ENCODE data around the gene ZDHHC19. TPM values are rescaled to one million over a fixed set of nuclear protein-coding genes. Genes with fewer than 3 reads are reported as not detected.
"Not testable (repeated sequence)": the region's sequence is repeated elsewhere in the genome, so short reads cannot be mapped to it uniquely, and the experiment has no call there.

Gene ZDHHC19
- polyA plus RNA-seq, 4 donors: 0.22 to 0.32 (median 0.29) TPM; not detected in 1

GRCh38 chr3:196205442-196206205, 5.6 kb downstream of the ZDHHC19 start:
- DNase-seq (ENCODE audit: low read depth in 4 of 4, low spot score in 2 of 4): not testable (repeated sequence)

- no peak for DNase-seq (ENCODE audit: low read depth in 4 of 4, low spot score in 2 of 4)
Observed at GRCh38 chr3:196203846-196204245, 7.4 kb downstream of the ZDHHC19 start.

- no peak for DNase-seq (ENCODE audit: low read depth in 4 of 4, low spot score in 2 of 4)
Observed at GRCh38 chr3:196202516-196202970, 8.7 kb downstream of the ZDHHC19 start.

GRCh38 chr3:196198771-196199753, 12.1 kb downstream of the ZDHHC19 start:
- no peak for DNase-seq (ENCODE audit: low read depth in 4 of 4, low spot score in 2 of 4)

GRCh38 chr3:196198081-196198675, 13.0 kb downstream of the ZDHHC19 start:
- no peak for DNase-seq (ENCODE audit: low read depth in 4 of 4, low spot score in 2 of 4)

GRCh38 chr3:196197524-196197923, 13.7 kb downstream of the ZDHHC19 start:
- DNase-seq (ENCODE audit: low read depth in 4 of 4, low spot score in 2 of 4): no peak

DNA sequence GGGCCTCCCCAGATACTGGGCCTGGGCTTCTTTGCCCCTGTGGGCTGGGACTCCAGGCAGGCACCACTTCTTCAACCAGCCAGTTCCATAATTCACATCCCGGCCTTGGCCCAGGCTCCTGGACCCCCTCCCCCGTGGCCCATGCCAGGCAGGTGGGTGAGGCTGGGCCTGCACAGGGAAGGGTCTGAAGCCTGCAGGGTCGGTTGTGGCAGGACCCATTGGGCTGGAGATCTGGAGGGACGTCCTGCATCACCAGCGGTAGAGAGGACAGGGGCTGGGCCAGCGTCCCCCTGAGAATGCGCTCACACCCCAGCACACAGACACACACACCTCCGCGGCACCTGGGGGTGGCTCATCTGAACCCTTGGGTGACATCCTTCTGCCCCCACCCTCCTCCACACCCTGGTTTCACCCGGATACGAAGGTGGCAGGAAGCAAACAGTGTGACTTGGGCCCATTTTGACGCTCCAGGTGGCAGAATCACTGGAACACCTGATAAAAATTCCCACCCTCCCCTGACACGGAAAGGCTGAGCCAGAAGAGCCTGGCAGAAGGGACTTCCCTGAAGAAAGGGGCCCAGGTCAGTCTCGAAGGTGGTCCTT, 15.4 kb downstream of the ZDHHC19 start:
- DNase-seq (ENCODE audit: low read depth in 4 of 4, low spot score in 2 of 4): no peak

GRCh38 chr3:196194542-196194915, 16.7 kb downstream of the ZDHHC19 start:
- no peak for DNase-seq (ENCODE audit: low read depth in 4 of 4, low spot score in 2 of 4)

DNA sequence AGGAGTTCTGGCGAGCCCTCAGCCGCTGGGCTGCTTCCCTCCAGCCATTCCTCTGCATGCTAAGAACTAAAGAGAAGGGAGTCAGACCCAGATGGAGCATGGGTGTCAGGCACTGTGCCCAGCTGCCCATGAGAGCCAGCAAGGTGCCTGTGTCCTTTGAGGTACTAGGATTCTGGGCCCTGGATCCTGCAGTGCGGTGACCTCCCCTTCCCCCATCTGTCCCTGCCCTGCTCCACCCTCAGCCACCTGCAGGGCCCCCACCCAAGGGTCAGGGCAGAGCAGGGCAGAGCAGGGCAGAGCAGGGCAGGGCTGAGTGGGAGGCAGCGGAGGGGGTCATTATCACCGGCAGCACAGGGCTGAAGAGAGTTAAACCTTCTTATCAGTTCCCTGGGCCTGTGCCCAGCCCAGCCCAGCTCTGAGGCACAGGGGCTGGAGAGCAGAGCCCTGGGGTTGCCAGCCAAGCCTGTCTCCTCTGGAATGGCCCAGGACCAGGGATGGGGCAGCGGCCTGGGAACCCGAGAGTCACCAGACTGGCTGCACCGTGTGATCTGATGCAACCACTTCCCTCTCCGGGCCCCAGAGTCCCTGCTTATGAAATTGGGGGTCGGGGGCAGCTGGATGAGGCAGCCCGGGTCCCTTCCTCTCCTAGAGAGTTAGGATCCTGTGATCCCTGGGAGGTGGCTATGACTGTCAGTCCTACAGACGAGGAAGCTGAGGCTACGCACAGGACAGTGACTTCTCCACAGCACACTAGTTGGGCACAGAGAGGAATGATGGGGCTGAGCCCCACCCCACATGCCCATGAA, 17.3 kb downstream of the ZDHHC19 start:
- no peak for DNase-seq (ENCODE audit: low read depth in 4 of 4, low spot score in 2 of 4)

DNA sequence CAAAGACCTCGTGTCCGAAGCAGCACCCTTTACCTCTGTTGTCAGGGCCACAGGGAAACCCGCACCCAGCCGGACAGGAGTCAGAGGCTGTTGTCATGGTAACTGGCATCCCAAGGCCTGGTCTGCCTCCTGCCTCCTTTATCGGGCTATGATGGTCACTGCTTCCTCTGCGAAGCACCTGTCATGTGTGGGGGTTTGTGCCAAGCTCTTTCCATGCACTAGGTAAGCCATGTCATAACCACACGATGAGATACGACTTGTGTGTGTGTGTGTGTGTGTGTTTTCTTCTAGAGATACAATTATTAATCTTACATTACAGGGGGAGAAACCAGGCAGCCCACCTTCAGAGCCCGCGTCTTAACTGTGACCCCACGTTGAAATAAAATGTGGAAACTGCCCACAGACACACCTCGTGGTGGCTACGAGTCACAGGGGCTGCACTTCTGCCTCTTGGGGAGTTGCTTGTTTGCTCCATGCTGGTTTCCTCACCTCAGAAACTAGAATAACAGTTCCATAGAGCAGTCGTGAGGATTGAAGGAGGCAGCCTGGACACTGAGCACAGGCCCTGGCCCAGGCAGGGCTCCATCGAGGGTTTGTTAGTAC, 18.0 kb downstream of the ZDHHC19 start:
- DNase-seq (ENCODE audit: low read depth in 4 of 4, low spot score in 2 of 4): no peak

- no peak for DNase-seq (ENCODE audit: low read depth in 4 of 4, low spot score in 2 of 4)
Observed at GRCh38 chr3:196192524-196193051, 18.6 kb downstream of the ZDHHC19 start.

- no peak for DNase-seq (ENCODE audit: low read depth in 4 of 4, low spot score in 2 of 4)
Observed at GRCh38 chr3:196192036-196192523, 19.1 kb downstream of the ZDHHC19 start.

DNA sequence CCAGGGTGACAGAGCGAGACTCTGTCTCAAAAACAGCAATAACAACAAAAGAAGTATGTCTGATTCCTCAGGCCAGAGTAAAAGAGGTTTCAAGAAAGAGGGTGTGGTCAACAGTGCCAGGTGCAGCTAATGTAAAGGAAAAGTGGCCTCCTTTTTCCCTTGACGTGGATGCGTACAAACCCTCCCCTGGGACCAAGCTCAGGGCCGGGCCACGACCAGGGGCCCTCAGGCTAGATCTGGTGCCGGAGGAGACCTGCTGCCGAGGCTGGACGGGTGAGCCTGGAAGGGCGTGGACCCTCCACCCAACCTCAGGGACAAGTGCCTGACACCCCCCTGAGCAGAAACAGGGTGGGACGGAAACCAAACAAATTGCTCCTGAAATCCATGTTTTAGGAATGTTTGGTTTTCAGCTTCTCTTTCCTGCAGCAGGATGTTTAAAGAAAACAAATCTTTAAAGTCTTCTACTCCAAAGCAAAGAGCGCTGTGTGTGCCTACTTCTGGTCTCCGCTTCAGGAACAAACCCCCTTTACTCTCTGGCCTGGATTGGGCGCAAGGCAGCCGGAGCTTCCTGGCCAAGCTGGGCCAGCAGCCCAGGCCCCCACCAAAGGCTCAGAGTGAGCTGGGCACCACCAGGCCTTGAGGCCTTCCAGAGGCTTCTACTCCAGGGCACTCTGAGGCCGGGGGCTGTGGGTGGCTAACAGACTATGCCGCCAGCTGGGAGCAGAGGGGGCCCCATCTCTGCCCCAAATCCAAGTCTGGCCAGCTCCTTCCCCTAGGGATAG, 21.4 kb downstream of the ZDHHC19 start:
- no peak for DNase-seq (ENCODE audit: low read depth in 4 of 4, low spot score in 2 of 4)

DNA sequence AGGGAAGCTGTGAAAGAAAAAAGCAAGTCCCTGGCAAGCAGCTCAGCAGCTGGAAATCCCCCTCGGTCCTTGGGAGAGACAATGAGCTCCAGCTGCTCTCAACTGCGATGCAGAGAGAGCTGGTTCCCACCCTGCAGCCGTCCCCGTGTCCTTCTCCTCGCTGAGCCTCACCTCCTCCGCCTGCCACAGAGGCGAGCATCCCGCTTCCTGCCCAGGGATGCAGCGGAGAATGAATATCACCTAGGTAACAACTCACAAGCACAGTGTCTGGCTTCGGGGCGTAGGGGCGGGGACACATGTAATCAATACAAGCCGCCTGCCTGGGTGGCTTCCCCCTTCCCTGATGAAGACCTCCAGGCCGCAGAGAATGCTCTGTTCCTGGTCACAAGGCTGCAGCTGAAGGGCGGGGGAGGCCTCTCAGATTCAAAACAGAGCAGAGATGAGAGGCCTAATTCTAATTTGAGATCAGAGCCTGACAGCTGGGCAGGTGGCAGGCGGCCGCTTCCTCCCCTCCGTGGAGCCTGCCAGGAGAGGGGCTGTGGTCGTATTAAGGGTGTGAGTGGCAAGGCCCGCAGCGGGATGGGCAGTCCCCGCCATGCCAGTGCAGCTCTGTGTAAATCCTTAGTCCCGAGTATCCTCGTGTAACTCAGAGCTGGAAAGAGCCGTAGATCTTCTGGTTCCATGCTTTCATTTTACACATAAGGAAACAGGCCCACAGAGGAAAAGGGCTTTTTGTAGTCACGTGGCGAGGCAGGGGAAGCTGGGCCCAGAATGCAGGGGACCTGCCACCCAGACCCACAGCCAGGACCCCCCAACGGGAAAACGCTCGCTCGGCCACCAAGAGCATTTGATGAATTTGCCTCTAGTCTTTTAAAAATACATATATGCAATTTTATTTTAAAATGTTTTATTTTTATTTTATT, 24.3 kb downstream of the ZDHHC19 start:
- DNase-seq (ENCODE audit: low read depth in 4 of 4, low spot score in 2 of 4): no peak

- no peak for DNase-seq (ENCODE audit: low read depth in 4 of 4, low spot score in 2 of 4)
Observed at GRCh38 chr3:196184881-196185280, 26.3 kb downstream of the ZDHHC19 start.

DNA sequence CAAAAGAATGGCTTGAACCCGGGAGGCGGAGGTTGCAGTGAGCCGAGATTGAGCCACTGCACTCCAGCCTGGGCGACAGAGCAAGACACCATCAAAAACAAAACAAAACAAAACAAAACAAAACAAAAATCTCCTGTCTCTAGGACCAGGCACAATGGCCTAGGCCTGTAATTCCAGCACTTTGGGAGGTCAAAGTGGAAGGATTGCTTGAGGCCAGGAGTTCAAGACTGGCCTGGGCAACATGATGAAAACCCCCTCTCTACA, 27.1 kb downstream of the ZDHHC19 start:
- not testable (repeated sequence) for DNase-seq (ENCODE audit: low read depth in 4 of 4, low spot score in 2 of 4)

DNA sequence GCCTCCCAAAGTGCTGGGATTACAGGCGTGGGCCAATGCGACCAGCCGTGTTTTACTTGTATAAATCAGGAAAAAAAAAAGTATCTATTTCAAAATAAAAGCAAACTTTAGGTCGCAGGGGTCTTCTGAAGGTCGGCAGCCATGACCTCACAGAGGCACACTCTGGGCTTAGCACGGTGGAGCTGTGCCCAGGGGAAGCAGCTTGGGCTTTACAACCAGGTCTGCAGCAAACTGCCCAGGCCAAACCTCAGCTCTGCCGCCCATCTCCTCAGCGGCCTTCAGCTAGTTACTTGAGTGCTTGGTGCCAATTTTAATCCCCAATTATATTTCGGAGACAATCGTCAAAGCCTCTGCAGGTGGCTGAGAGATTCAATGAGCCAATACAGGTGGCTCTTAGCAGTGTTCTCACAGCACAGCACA, 30.1 kb downstream of the ZDHHC19 start:
- DNase-seq (ENCODE audit: low read depth in 4 of 4, low spot score in 2 of 4): no peak
